WTC11 (cell line): ENCODE measurements around the gene SPRED2. TPM values are rescaled to one million over a fixed set of nuclear protein-coding genes. Genes with fewer than 3 reads are reported as not detected.

Source experiments
- ATAC-seq: fragments of 200-7000 bp; cut with Tn5 transposase; 2 replicates; pipeline ENCODE4 v1.10.0; 2021; ENCODE audit warnings: mild to moderate bottlenecking, moderate library complexity
- CTCF ChIA-PET: fragments of 300-600 bp; sonication (Branson Sonifier 250); formaldehyde crosslinking; loops from one replicate; lab custom pipeline; 2021; ENCODE audit warnings: antibody characterized with exemption; lab: Charles Lee
- POLR2A ChIA-PET: fragments of 350-600 bp; sonication (Branson Sonifier 250); formaldehyde crosslinking; loops from one replicate; lab custom pipeline; 2021; ENCODE audit warnings: antibody characterized with exemption; lab: Charles Lee
- DNase-seq: peaks from one replicate; pipeline ENCODE4 v3.0.0; 2021; ENCODE audit warnings: low spot score
- H3K27ac Mint-ChIP-seq: 2 replicates; pipeline ENCODE4 v1.8.0; 2021; ENCODE audit warnings: mixed read lengths
- H3K27me3 Mint-ChIP-seq: 2 replicates; pipeline ENCODE4 v1.8.0; 2021; ENCODE audit warnings: low read depth, mild to moderate bottlenecking, moderate library complexity, mixed read lengths
- H3K36me3 Mint-ChIP-seq: 2 replicates; pipeline ENCODE4 v1.8.0; 2021; ENCODE audit warnings: mixed read lengths
- H3K4me1 Mint-ChIP-seq: 2 replicates; pipeline ENCODE4 v1.8.0; 2022; ENCODE audit warnings: mixed read lengths
- H3K4me3 Mint-ChIP-seq: 2 replicates; pipeline ENCODE4 v1.8.0; 2021; ENCODE audit warnings: mild to moderate bottlenecking, moderate library complexity, mixed read lengths
- H3K9me3 Mint-ChIP-seq: 2 replicates; pipeline ENCODE4 v1.8.0; 2021; ENCODE audit warnings: mixed read lengths
- FOXK1 ChIP-seq: sonication (generic); formaldehyde crosslinking; IDR thresholded peaks from 2 replicates; pipeline ENCODE4 v1.8.0; 2022; ENCODE audit warnings: mild to moderate bottlenecking, moderate library complexity, missing genetic modification reagents
- HMGA2 ChIP-seq: fragments of 250-450 bp; sonication (Bioruptor Pico); IDR thresholded peaks from 2 replicates; pipeline ENCODE4 v1.4.0; 2021; ENCODE audit warnings: mild to moderate bottlenecking, moderate library complexity
- IRF2 ChIP-seq: sonication (generic); formaldehyde crosslinking; IDR thresholded peaks from 2 replicates; pipeline ENCODE4 v1.8.0; 2022; ENCODE audit warnings: low read depth, missing genetic modification reagents, borderline replicate concordance
- JUN ChIP-seq: sonication (generic); formaldehyde crosslinking; IDR thresholded peaks from 2 replicates; pipeline ENCODE4 v1.8.0; 2023; ENCODE audit warnings: mild to moderate bottlenecking, missing genetic modification reagents
- MYBL2 ChIP-seq: sonication (generic); formaldehyde crosslinking; IDR thresholded peaks from 2 replicates; pipeline ENCODE4 v1.8.1; 2023; ENCODE audit warnings: mild to moderate bottlenecking, moderate library complexity, missing genetic modification reagents
- NR2C2 ChIP-seq: sonication (generic); formaldehyde crosslinking; IDR thresholded peaks from 2 replicates; pipeline ENCODE4 v1.8.0; 2022; ENCODE audit warnings: mild to moderate bottlenecking, missing genetic modification reagents
- TCF7 ChIP-seq: sonication (generic); formaldehyde crosslinking; IDR thresholded peaks from 2 replicates; pipeline ENCODE4 v1.8.0; 2022; ENCODE audit warnings: mild to moderate bottlenecking, low read depth, missing genetic modification reagents, moderate library complexity
- TP53 ChIP-seq: sonication (generic); formaldehyde crosslinking; IDR thresholded peaks from 2 replicates; pipeline ENCODE4 v1.8.1; 2023; ENCODE audit warnings: mild to moderate bottlenecking, missing genetic modification reagents
- ZNF263 ChIP-seq: sonication (generic); formaldehyde crosslinking; IDR thresholded peaks from 2 replicates; pipeline ENCODE4 v1.8.1; 2022; ENCODE audit warnings: low read depth, mild to moderate bottlenecking, moderate library complexity, missing genetic modification reagents
- ZNF416 ChIP-seq: fragments of 250-450 bp; sonication (Bioruptor Pico); IDR thresholded peaks from 2 replicates; pipeline ENCODE4 v1.9.0; 2021; ENCODE audit warnings: mild to moderate bottlenecking, inconsistent platforms
- total RNA-seq: library from RNA; stranded (reverse); gene quantifications from 3 replicates; pipeline ENCODE4 v1.2.3, GENCODE V29; 2021
- TF ChIP-seq, protein P1 (sequence below): sonication (generic); formaldehyde crosslinking; IDR thresholded peaks from 2 replicates; pipeline ENCODE4 v1.8.1; 2022; ENCODE audit warnings: low read depth, mild to moderate bottlenecking, moderate library complexity, missing genetic modification reagents, borderline replicate concordance
- TF ChIP-seq, protein P2 (sequence below): fragments of 250-450 bp; sonication (Bioruptor Pico); IDR thresholded peaks from 2 replicates; pipeline ENCODE4 v1.9.0; 2021; ENCODE audit warnings: mild to moderate bottlenecking
- TF ChIP-seq, protein P3 (sequence below): sonication (generic); formaldehyde crosslinking; IDR thresholded peaks from 2 replicates; pipeline ENCODE4 v1.8.1; 2023; ENCODE audit warnings: mild to moderate bottlenecking, missing genetic modification reagents
- TF ChIP-seq, protein P4 (sequence below): sonication (generic); formaldehyde crosslinking; IDR thresholded peaks from 2 replicates; pipeline ENCODE4 v1.8.0; 2023; ENCODE audit warnings: missing genetic modification reagents, mild to moderate bottlenecking, borderline replicate concordance
- TF ChIP-seq, protein P5 (sequence below): sonication (generic); formaldehyde crosslinking; IDR thresholded peaks from 2 replicates; pipeline ENCODE4 v1.8.1; 2023; ENCODE audit warnings: mild to moderate bottlenecking, missing genetic modification reagents, moderate library complexity
- TF ChIP-seq, protein P6 (sequence below): sonication (generic); formaldehyde crosslinking; IDR thresholded peaks from 2 replicates; pipeline ENCODE4 v1.8.1; 2023; ENCODE audit warnings: mild to moderate bottlenecking, missing genetic modification reagents, borderline replicate concordance
- TF ChIP-seq, protein P7 (sequence below): sonication (generic); formaldehyde crosslinking; IDR thresholded peaks from 2 replicates; pipeline ENCODE4 v1.8.1; 2023; ENCODE audit warnings: mild to moderate bottlenecking, missing genetic modification reagents
- TF ChIP-seq, protein P8 (sequence below): fragments of 250-450 bp; sonication (Bioruptor Pico); IDR thresholded peaks from 2 replicates; pipeline ENCODE4 v1.9.0; 2021; ENCODE audit warnings: moderate library complexity, mild to moderate bottlenecking, inconsistent platforms, borderline replicate concordance

The SPRED2 gene
- total RNA-seq, 1 experiment from 2014 or later, result 34.1 TPM

DNA sequence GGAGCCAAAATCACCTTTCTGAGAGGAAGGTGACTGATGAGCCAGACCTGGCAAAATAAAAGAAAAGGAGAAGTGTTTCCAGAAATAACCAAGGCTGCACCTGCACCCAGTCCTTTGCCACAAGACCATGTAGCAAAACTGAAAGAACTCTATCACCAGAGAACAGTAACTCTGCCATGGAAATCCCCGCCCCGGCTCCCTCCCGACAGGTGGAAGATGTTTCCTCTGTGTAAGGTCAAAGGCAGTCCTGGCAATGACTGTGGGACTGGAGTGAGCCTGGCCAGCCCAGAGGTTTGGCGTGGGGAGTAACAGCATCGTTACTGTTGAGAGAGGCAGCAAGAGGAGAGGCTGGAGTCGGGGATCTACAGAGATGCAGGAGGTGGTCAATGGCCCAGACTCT lies 42.3 kb downstream of the SPRED2 start:
- H3K4me1 Mint-ChIP-seq, result peaks cover 46% of the 10 kb centered on the region
- no peak overlapping the region for H3K4me3 Mint-ChIP-seq
- DNase-seq (no peak), ATAC-seq (peak; percentile 12; the same call in 1 of the 2 replicates)
- no peaks in the 10 kb centered on the region for H3K9me3 Mint-ChIP-seq
- TF ChIP-seq TCF7 (CRISPR knock-in tag) (no peak), FOXK1 (CRISPR knock-in tag) (no peak), ZNF416 (CRISPR knock-in tag) (no peak), HMGA2 (no peak), NR2C2 (CRISPR knock-in tag) (no peak), TP53 (CRISPR knock-in tag) (no peak)
- TF ChIP-seq, protein P1, sequence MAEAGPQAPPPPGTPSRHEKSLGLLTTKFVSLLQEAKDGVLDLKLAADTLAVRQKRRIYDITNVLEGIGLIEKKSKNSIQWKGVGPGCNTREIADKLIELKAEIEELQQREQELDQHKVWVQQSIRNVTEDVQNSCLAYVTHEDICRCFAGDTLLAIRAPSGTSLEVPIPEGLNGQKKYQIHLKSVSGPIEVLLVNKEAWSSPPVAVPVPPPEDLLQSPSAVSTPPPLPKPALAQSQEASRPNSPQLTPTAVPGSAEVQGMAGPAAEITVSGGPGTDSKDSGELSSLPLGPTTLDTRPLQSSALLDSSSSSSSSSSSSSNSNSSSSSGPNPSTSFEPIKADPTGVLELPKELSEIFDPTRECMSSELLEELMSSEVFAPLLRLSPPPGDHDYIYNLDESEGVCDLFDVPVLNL (CRISPR knock-in tag), result no peak
- TF ChIP-seq, protein P2, sequence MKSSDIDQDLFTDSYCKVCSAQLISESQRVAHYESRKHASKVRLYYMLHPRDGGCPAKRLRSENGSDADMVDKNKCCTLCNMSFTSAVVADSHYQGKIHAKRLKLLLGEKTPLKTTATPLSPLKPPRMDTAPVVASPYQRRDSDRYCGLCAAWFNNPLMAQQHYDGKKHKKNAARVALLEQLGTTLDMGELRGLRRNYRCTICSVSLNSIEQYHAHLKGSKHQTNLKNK (CRISPR knock-in tag), result no peak
- TF ChIP-seq, protein P3, sequence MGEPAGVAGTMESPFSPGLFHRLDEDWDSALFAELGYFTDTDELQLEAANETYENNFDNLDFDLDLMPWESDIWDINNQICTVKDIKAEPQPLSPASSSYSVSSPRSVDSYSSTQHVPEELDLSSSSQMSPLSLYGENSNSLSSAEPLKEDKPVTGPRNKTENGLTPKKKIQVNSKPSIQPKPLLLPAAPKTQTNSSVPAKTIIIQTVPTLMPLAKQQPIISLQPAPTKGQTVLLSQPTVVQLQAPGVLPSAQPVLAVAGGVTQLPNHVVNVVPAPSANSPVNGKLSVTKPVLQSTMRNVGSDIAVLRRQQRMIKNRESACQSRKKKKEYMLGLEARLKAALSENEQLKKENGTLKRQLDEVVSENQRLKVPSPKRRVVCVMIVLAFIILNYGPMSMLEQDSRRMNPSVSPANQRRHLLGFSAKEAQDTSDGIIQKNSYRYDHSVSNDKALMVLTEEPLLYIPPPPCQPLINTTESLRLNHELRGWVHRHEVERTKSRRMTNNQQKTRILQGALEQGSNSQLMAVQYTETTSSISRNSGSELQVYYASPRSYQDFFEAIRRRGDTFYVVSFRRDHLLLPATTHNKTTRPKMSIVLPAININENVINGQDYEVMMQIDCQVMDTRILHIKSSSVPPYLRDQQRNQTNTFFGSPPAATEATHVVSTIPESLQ (CRISPR knock-in tag), result no peak
- TF ChIP-seq, protein P4, sequence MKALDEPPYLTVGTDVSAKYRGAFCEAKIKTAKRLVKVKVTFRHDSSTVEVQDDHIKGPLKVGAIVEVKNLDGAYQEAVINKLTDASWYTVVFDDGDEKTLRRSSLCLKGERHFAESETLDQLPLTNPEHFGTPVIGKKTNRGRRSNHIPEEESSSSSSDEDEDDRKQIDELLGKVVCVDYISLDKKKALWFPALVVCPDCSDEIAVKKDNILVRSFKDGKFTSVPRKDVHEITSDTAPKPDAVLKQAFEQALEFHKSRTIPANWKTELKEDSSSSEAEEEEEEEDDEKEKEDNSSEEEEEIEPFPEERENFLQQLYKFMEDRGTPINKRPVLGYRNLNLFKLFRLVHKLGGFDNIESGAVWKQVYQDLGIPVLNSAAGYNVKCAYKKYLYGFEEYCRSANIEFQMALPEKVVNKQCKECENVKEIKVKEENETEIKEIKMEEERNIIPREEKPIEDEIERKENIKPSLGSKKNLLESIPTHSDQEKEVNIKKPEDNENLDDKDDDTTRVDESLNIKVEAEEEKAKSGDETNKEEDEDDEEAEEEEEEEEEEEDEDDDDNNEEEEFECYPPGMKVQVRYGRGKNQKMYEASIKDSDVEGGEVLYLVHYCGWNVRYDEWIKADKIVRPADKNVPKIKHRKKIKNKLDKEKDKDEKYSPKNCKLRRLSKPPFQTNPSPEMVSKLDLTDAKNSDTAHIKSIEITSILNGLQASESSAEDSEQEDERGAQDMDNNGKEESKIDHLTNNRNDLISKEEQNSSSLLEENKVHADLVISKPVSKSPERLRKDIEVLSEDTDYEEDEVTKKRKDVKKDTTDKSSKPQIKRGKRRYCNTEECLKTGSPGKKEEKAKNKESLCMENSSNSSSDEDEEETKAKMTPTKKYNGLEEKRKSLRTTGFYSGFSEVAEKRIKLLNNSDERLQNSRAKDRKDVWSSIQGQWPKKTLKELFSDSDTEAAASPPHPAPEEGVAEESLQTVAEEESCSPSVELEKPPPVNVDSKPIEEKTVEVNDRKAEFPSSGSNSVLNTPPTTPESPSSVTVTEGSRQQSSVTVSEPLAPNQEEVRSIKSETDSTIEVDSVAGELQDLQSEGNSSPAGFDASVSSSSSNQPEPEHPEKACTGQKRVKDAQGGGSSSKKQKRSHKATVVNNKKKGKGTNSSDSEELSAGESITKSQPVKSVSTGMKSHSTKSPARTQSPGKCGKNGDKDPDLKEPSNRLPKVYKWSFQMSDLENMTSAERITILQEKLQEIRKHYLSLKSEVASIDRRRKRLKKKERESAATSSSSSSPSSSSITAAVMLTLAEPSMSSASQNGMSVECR (CRISPR knock-in tag), result no peak
- TF ChIP-seq, protein P5, sequence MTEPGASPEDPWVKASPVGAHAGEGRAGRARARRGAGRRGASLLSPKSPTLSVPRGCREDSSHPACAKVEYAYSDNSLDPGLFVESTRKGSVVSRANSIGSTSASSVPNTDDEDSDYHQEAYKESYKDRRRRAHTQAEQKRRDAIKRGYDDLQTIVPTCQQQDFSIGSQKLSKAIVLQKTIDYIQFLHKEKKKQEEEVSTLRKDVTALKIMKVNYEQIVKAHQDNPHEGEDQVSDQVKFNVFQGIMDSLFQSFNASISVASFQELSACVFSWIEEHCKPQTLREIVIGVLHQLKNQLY (CRISPR knock-in tag), result no peak
- TF ChIP-seq, protein P6, sequence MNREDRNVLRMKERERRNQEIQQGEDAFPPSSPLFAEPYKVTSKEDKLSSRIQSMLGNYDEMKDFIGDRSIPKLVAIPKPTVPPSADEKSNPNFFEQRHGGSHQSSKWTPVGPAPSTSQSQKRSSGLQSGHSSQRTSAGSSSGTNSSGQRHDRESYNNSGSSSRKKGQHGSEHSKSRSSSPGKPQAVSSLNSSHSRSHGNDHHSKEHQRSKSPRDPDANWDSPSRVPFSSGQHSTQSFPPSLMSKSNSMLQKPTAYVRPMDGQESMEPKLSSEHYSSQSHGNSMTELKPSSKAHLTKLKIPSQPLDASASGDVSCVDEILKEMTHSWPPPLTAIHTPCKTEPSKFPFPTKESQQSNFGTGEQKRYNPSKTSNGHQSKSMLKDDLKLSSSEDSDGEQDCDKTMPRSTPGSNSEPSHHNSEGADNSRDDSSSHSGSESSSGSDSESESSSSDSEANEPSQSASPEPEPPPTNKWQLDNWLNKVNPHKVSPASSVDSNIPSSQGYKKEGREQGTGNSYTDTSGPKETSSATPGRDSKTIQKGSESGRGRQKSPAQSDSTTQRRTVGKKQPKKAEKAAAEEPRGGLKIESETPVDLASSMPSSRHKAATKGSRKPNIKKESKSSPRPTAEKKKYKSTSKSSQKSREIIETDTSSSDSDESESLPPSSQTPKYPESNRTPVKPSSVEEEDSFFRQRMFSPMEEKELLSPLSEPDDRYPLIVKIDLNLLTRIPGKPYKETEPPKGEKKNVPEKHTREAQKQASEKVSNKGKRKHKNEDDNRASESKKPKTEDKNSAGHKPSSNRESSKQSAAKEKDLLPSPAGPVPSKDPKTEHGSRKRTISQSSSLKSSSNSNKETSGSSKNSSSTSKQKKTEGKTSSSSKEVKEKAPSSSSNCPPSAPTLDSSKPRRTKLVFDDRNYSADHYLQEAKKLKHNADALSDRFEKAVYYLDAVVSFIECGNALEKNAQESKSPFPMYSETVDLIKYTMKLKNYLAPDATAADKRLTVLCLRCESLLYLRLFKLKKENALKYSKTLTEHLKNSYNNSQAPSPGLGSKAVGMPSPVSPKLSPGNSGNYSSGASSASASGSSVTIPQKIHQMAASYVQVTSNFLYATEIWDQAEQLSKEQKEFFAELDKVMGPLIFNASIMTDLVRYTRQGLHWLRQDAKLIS, result no peak
- H3K36me3 Mint-ChIP-seq, result no peaks in the 10 kb centered on the region
- ChIA-PET CTCF (interaction anchor here (0.5 kb wide), 1 partner anchor 108 kb away, joined by 3 read pairs; no protein-coding TSS in a partner anchor), POLR2A (no interaction called here)
- H3K27ac Mint-ChIP-seq, result no peak overlapping the region
- no peaks in the 10 kb centered on the region for H3K27me3 Mint-ChIP-seq

DNA sequence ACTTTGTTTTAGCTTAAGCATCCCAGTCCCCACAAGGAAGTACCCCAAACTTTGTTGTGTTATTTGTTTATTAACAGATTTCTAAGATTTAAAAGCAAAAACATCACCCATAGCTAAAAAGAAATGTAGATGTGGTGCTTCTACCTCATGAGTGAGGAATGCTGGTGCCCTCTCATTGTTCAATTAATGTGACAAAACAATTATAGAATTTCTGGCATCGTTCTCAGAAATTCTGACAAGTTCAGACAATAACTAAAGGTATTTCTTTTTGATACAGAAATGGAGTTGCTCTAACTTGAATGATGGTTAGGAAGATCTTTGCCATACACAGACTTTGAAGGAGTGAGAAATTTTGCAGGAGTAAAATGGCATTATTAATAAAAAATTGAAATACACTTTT lies 42.9 kb downstream of the SPRED2 start:
- ChIA-PET CTCF (interaction anchor here (0.5 kb wide), 2 partner anchors 8 to 108 kb away, joined by 3 to 4 read pairs; no protein-coding TSS in a partner anchor), POLR2A (no interaction called here)
- Mint-ChIP-seq H3K4me3 (no peak overlapping the region), H3K27me3 (no peaks in the 10 kb centered on the region), H3K36me3 (no peaks in the 10 kb centered on the region), H3K4me1 (peaks cover 40% of the 10 kb centered on the region), H3K9me3 (no peaks in the 10 kb centered on the region), H3K27ac (no peak overlapping the region)
- no peak for TF ChIP-seq ZNF263 (CRISPR knock-in tag)
- TF ChIP-seq, protein P7, sequence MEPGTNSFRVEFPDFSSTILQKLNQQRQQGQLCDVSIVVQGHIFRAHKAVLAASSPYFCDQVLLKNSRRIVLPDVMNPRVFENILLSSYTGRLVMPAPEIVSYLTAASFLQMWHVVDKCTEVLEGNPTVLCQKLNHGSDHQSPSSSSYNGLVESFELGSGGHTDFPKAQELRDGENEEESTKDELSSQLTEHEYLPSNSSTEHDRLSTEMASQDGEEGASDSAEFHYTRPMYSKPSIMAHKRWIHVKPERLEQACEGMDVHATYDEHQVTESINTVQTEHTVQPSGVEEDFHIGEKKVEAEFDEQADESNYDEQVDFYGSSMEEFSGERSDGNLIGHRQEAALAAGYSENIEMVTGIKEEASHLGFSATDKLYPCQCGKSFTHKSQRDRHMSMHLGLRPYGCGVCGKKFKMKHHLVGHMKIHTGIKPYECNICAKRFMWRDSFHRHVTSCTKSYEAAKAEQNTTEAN (CRISPR knock-in tag), result no peak
- TF ChIP-seq TP53 (CRISPR knock-in tag), result no peak
- no peak for TF ChIP-seq TCF7 (CRISPR knock-in tag)
- TF ChIP-seq MYBL2 (CRISPR knock-in tag), result no peak
- TF ChIP-seq, protein P8, sequence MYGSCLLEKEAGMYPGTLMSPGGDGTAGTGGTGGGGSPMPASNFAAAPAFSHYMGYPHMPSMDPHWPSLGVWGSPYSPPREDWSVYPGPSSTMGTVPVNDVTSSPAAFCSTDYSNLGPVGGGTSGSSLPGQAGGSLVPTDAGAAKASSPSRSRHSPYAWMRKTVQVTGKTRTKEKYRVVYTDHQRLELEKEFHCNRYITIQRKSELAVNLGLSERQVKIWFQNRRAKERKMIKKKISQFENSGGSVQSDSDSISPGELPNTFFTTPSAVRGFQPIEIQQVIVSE (CRISPR knock-in tag), result no peak
- no peak for TF ChIP-seq IRF2
- TF ChIP-seq FOXK1 (CRISPR knock-in tag), result no peak
- no peak for TF ChIP-seq JUN
- TF ChIP-seq, protein P5 (CRISPR knock-in tag), result no peak
- DNase-seq (no peak), ATAC-seq (no peak)
